Right lung (tissue), 5 donors: ENCODE measurements around the gene IMMP2L. TPM values are rescaled to one million over a fixed set of nuclear protein-coding genes. Genes with fewer than 3 reads are reported as not detected.
"Not testable (repeated sequence)": the region's sequence is repeated elsewhere in the genome, so short reads cannot be mapped to it uniquely, and the experiment has no call there.

Experiments
- DNase-seq, 2 donors: peaks; one replicate each; pipeline ENCODE4 v3.0.0-alpha.2; 2013
- polyA plus RNA-seq, 5 donors: library from polyadenylated mRNA; unstranded; fragments of 120-200 nt; gene quantifications; one replicate each; pipeline versions ENCODE4 v1.2.1 to v1.2.3, GENCODE V29; 2013; ENCODE audit warnings: inconsistent platforms in 1 of 5, low replicate concordance in 1 of 5; ENCODE audit not compliant: insufficient read length in 5 of 5, insufficient read depth in 1 of 5

IMMP2L gene
- polyA plus RNA-seq, 5 donors: 24.1 to 28.9 (median 28.0) TPM

DNA sequence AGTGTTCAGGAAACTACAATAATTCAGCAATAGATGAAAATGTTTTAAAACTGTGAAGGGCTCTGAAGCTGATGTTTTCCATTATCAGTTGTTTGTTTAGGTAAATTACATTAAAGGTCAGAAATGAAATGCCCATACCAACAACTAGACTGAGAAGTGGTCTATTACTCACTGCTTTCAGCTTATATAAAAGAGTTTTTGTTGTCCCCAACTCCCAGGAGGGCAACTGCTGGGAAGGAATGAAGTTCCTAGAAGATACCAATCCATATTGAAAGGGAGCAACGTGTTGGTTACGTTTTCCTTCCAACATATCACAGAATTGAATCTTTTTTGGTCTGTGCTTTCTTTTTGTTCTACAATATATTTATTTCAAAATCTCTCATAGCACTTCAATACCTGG, 802.0 kb downstream of the IMMP2L start:
- no peak for DNase-seq

DNA sequence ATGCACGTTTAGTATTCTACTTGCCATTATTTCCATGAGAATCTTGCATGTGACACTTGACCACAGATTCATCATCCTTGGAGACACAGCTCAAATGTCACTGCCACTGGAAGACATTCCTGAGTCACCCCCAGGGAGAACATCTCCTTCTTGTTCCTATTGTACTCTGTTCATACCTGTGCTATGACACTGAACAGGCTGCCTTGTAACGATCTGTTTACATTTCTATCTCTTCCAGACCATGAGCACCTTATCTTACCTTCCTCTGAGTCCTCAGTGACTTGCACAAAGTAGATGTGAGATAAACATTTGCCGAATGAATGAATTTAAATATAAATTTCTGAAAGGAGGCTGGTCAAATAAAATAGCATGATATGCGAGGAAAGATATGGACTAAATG, 803.2 kb downstream of the IMMP2L start:
- no peak for DNase-seq

DNA sequence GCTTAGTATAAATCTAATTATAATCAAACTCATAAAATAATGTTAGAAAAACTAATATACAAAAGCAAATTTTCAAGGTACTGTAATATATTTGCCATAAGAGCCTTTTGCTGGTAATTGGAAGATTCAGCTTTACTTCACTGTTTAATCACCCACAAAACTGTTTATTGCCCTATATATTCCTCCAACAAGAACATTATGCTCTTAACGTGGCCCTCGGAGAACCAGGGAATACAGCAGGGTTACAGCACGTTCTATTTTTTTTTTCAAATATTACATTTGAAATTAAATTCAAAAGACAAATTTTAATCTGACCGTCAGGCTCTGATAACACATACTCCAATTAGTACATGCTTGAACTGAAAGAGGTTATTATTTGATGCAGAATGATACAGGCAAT, 807.6 kb downstream of the IMMP2L start:
- no peak for DNase-seq

DNA sequence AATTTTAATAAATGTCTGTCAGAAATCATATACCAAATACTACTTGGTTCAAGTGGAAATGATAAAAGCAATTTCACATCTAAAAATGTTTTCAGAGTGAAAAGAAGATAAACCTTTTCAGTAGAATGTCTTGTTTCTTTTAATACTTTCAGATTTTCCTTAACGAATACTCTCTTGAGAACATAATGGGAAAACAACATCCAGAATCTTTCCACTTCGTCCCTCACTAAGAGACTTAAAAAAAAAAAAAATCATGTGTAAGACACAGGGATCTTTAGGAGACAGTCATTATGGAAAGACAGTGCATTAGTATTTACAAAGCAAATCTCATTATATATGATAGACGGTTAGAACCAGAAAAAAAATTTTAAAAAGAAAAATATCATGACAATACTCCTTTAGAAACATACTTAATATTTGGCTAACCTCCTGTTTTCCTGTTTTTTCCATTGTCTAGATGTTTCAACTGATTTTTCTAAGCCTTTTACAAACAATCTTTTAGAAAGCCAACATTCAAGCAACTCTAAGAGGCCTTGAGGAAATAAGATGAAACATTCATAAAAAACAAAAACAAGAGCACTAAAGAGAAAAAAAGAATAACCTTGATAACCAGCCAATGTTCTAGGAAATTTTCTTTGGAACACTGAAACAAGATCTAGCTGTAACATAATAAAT, 811.2 kb downstream of the IMMP2L start:
- no peak for DNase-seq

DNA sequence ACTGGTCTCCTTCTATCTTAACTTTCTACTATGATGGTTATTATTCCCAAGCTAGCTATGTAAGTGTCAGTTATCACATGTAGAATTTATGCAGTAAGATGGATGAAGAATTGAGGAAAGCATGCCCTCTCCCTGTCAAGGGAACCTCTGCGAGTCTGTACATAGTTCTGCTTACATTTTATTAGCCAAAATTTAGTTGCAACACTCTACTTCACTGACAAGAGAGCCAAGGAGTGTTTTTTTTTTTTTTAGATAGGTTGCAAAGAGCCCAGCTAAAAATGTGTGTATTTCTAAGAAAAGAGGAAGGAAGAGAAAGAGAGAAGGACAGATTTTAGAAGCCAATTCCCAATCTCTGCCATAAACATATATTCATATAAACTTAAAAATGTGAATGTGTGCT, 829.1 kb downstream of the IMMP2L start:
- peak; percentile 5 to 8 for DNase-seq

DNA sequence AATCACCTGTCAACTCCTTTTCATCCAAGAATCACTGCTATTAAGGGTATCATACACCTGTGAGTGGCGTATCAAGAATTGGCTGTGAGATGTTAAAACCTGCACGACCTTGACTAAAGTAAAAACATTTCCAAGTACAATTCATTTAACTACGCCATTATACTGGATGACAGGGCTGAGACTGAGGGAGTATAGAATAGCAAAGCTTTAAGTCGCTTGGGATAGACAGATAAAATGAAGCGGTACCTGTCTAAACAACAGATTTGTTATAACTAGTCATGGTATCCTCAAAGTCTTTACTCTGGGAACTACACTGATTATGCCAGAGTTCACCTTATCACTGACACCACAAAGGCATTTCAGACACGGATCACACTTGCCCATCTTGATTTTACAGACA, 837.5 kb downstream of the IMMP2L start:
- DNase-seq: no peak

DNA sequence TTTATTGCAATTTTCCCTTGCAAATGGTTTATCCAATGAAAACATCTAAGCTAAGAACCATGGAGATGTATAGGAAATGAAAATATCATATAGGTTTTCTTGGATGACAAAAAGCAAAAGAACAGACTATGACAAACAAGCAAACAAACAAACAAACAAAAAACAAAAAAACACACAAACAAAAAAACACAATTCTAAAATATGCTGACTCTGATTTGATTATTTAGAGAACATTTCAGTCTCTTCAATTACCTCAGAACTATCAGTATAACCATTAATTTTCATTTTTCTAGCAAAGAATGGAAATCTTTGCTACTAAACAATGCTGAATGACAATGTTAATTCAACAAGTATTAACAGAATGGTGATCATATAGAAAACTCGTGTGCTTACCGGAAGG, 840.9 kb downstream of the IMMP2L start:
- DNase-seq: no peak

DNA sequence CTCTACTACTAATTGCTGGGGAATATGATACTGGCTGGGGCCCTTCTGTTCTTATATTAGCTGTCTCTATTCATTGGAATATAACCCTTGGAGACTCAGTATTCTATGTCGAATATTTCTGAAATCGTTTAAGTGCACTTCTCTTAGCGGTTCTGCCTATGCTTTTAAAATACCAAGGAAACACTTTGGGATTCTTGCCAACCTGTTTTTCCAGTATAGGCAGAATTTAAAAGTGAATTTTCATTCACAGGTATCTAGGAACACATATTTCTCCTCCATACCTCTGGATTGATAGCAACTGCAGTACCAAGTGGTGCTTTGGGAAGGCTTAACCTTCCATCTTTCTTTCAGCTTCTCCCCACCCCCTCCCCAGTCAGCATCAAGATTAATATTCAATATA, 841.7 kb downstream of the IMMP2L start:
- DNase-seq: no peak

DNA sequence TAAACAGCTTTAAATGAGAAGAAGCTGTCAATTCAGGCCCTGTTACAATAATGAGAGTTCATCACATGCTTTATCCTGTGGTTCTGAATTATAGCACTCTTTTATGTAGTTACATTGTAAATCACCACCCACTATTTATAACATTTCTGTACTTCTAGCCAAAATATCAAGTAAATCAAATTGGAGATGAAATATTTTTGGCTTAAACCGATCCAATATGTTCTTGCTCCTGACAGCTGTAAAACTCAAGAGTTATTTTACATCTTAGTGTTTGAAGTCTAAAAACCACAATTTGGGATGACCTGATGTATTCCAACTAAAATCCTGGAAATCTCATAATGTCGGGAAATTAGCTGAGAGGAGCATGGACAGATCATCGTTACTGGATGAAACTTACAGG, 842.6 kb downstream of the IMMP2L start:
- DNase-seq: no peak

DNA sequence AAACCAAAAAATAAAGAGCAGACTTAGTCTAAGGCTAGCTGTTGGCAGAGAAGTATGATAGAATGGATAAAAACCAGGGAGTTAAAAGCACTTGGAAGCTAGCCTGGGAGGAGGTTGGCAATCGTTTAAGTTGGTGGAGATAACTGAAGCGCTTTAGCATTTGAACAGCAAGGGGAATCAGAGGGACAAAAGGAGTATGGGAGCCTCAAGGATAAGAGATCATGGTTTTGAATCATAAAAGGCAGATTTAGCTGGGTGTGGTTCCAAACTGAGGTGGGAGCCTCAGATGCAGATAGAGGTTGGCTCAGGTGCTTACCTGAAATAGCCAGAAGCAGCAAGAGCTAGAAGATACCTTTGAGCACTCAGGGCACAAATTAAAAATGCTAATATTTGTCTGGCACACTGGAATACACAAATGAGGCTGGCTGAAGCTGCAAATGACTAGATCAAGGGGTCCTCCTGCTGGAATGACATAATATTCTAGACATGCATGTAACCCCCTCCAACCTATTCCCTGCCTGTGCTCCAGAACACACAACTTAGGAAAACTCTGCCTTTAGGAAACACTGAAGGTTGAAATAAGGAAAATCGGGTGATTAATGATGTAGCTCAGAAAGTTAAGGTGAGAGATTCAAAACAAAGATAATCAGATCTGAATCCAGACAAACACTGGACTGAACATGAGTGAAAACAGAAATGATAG, 843.6 kb downstream of the IMMP2L start:
- no peak for DNase-seq

DNA sequence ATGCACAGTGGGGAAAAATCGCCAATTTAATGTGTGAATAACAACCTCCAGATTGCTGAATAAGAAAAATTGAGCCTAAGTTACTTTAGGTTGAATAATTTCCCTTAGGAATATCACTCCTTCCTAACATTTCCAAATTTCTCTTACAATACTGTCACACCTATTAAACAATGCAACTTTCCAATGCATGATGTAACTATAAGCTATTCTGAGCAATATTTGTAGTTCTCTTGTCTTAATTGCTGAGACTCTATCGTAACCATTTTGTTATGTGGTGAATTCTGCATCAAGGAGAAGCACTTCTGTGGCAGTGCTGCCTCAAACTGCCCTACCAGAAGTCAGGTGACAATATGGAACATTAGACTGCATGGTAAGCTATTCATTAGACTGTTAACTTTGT, 858.1 kb downstream of the IMMP2L start:
- no peak for DNase-seq

DNA sequence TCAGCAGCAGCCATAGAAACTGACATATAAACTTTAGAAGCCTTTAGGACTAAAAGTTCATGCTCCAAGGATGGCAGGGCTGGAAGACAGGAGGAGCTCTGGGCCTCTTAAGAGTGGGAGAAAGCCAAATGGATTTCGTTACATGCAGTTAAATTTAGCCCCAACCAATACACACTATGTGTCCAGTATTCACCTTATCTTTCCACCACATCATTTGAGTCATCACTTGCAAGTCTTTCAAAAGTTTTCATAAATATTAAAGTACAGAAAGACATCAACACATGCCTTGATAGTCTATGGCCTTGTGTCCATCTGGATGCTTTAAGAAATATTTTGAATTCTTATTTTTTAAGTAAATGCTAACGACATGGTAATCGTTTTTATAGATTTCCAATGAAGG, 863.7 kb downstream of the IMMP2L start:
- no peak for DNase-seq

DNA sequence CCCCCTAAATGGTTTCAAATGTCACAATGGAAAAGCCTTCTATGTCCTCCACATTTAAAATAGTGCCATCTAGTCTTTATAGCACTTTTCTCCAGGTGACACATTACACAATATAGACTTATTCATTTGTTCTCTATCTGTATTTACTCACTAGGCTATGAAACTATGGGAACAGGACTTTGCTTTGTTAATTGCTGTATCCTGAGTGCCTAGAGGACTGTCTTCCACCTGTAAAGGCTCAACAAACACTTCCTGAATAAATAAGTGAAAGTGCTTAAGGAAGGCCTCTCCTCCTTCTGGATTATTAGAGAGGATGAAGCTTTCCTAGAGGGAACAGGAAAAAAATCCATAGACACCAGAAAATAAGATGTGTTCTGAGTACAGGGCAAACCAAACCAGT, 868.9 kb downstream of the IMMP2L start:
- no peak for DNase-seq

DNA sequence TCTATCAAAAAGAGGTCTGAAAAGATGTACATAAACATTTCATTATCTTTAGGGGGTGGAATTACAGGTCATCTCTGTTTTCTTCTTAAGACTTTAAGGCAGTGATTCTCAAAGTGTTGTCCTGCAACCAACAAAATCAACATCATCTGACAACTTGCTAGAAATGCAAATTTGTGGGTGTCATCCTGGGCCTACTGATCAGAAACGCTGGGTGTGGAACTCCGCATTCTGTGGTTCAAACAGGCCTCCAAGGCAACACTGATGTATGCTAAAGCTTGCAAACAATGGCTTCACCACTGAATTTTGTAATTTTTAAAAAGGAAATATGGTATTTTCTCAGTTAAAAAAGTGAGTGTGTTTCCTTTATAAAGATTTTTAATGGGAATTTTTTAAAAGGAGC, 873.4 kb downstream of the IMMP2L start:
- no peak for DNase-seq

DNA sequence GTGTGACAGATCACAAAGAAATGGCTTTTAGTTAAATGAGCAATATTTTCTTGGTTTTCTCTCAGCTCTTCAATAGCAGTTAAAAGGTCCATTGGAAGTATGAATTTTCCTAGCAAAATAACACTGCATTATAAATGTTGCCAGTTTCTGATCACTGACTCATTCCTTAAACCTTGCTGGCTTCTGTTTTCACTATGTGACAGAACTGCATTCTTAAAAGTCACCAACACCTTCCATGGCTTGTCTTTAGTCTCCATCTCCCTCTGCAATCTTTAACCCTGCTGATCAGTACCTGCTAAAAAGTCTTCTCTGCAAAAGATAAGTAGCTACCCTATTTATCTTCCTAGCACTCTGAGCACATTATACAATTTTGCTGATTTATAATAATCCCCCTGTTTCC, 876.4 kb downstream of the IMMP2L start:
- DNase-seq: no peak

DNA sequence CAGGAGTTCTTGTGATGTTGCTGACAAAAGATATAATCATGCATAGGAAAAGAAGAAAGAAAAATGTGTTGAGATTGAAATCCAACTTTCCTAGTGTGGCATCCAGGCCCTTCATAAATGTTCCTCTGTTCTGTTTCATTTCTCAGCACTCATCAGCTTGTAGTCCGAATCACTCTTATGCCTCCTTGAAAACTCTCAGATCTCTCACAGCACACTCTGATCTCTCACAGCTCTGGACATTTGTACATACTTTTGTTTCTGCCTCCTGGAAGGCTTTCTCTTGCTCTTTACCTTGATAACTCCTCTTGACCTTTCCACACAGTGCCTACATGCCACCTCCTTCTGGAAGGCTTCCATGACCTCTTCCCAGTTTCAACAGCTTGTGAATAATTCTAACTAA, 880.4 kb downstream of the IMMP2L start:
- DNase-seq: no peak

DNA sequence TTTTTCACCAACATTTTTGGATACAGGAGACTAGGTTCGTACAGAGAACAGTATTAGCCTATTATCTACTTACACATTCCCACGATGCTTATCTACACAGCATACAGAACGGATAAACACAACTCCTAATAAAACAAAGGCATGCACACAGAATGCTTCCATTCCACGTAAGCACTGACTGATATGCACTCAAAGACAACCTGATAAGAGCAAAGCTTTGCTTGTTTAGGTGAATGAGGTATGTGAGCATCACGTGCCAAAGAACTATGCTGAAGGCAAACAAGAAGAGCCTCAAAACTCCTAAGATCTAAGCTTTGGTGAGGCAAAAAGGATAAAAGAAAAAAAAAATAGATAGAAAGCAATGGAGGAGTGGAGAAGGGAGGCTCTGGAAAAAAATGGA, 884.9 kb downstream of the IMMP2L start:
- DNase-seq: no peak

DNA sequence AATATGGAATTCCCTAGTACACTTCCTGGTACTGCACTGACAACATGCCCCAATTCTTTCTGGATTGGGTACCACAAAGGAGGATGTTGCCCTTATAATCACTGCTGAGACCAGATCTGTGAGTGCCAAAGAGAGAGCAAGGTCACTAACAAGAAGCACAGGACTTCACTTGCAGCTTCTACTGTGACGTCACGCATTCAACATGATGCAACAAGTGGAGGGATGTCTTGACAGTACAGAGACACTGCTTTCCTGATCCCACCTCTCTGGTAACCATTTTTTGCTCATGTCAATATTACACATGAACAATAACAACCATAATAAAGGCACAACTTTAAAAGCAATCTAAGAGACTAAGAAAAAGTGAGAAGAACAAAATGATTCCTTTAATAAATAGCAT, 885.5 kb downstream of the IMMP2L start:
- no peak for DNase-seq

DNA sequence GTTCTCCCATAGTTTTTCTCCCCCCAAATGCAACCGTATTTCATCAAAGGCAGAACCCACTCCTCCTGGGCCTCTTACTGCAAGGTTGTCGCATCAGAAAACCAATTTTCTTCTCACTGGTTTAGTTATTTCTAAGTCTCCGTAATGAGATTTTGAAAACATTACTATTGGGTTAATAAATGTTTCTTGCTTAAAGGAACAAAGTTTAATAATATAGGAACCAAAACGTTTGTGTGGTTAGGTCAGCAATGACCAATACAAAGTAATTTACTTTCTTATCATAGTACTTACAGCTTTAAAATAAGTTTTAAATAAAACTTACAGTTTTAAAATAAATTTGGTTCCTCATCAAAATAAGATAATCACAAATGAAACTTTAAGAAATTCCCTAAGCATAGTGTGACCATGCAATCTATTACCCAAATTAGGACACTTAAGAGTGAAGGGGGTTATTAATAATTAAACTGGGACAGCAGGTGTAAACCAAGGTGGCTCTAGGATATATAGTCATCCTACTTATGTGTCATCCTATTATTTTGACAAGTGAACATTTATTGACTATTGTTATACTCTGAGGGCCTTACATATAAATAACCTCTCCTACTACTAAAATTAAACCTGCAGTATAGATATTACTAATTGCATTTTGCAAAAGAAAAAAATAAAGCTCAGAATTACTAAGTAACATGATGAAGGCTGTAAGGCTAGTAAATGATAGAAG, 886.7 kb downstream of the IMMP2L start:
- no peak for DNase-seq

DNA sequence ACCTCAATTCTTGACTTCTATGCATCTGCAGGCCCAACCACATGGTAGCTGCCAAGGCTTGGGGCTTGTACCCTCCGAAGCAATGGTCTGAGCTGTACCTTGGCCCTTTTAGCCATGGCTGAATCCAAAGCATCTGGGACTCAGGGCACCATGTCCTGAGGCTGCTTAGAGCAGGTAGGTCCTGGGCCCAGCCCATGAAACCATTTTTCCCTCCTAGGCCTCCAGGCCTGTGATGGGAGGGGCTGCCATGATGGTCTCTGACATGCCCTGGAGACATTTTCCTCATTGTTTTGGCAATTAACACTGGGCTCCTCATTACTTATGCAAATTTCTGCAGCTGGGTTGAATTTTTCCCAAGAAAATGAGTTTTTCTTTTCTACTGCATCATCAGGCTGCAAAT, 889.1 kb downstream of the IMMP2L start:
- no peak for DNase-seq

DNA sequence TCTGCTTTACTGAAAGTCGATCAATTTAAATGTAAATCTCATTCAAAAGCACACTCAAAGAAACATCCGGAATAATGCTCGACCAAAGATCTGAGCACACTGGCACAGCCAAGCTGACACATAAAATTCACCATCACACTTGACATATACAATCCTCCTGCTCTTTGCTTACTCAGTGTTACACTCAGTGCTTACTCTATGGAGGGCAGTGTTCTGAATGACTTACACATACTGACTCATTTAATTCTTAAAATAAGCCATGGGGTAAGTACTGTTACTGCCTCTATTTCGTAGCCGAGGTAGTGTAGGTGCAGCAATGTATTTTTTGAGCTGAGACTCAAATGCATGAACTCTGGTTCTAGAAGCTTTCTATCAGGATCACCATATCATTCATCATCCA, 892.9 kb downstream of the IMMP2L start:
- no peak for DNase-seq

DNA sequence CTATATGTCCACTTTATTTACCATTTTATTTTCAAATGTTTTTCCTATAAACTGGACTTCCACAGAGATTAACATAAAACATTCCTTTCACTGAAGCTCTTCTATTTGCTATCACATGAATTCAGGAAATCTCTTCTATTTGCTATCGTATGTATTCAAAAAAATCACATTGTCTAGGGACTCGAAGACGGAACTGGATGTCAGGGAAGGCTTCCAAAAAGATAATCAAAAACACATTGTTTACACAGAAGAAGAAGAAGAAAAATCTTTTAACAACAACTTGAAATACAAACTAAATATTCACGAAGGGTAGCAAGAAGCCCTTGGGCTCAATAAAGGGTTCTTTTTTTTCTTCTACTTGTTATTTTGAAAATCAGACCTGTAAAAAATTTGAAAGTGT, 897.5 kb downstream of the IMMP2L start:
- DNase-seq: no peak

DNA sequence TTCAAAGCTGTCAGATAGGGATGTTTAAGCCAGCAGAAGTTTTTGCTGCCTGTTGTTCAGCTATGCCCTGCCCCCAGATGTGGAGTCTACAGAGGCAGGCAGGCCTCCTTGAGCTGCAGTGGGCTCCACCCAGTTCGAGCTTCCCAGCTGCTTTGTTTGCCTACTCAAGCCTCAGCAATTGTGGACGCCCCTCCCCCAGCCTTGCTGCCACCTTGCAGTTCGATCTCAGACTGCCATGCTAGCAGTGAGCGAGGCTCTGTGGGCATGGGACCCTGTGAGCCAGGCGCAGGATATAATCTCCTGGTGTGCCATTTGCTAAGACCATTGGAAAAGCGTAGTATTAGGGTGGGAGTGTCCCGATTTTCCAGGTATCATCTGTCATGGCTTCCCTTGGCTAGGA, 901.7 kb downstream of the IMMP2L start:
- DNase-seq: not testable (repeated sequence)
